ENCODE measurements around the gene MKI67.
"Not testable (repeated sequence)": the region's sequence is repeated elsewhere in the genome, so short reads cannot be mapped to it uniquely, and the experiment has no call there.

The MKI67 gene

GRCh38 chr10:128103229-128103714 is 23.0 kb downstream of the MKI67 start:
- no peak for DNase-seq (ENCODE audit: low read depth in 2 of 2)

- DNase-seq (ENCODE audit: low read depth in 2 of 2): no peak
Observed at GRCh38 chr10:128102480-128103228, 23.6 kb downstream of the MKI67 start.

GRCh38 chr10:128101901-128102300 is 24.3 kb downstream of the MKI67 start:
- no peak for DNase-seq (ENCODE audit: low read depth in 2 of 2)

GRCh38 chr10:128099901-128100300 is 26.3 kb downstream of the MKI67 start:
- no peak for DNase-seq (ENCODE audit: low read depth in 2 of 2)

- no peak for DNase-seq (ENCODE audit: low read depth in 2 of 2)
Observed at GRCh38 chr10:128098631-128099030, 27.6 kb downstream of the MKI67 start.

- DNase-seq (ENCODE audit: low read depth in 2 of 2): no peak
Observed at GRCh38 chr10:128097783-128098182, 28.4 kb downstream of the MKI67 start.

- DNase-seq (ENCODE audit: low read depth in 2 of 2): no peak
Observed at GRCh38 chr10:128096486-128097199, 29.6 kb downstream of the MKI67 start.

GRCh38 chr10:128095753-128096469 is 30.3 kb downstream of the MKI67 start:
- no peak for DNase-seq (ENCODE audit: low read depth in 2 of 2)

- peak in 1 of 2 donors; percentile 15 for DNase-seq (ENCODE audit: low read depth in 2 of 2)
Observed at GRCh38 chr10:128095027-128095752, 31.0 kb downstream of the MKI67 start.

GRCh38 chr10:128094596-128094995 is 31.6 kb downstream of the MKI67 start:
- not testable (repeated sequence) for DNase-seq (ENCODE audit: low read depth in 2 of 2)

- no peak for DNase-seq (ENCODE audit: low read depth in 2 of 2)
Observed at GRCh38 chr10:128092454-128092853, 33.8 kb downstream of the MKI67 start.

GRCh38 chr10:128091636-128092210 is 34.5 kb downstream of the MKI67 start:
- DNase-seq (ENCODE audit: low read depth in 2 of 2): no peak

GRCh38 chr10:128087884-128088709 is 38.1 kb downstream of the MKI67 start:
- DNase-seq (ENCODE audit: low read depth in 2 of 2): no peak

GRCh38 chr10:128087146-128087883 is 38.9 kb downstream of the MKI67 start:
- no peak for DNase-seq (ENCODE audit: low read depth in 2 of 2)

- DNase-seq (ENCODE audit: low read depth in 2 of 2): no peak
Observed at GRCh38 chr10:128086003-128086863, 40.0 kb downstream of the MKI67 start.

- DNase-seq (ENCODE audit: low read depth in 2 of 2): no peak
Observed at GRCh38 chr10:128084991-128085390, 41.2 kb downstream of the MKI67 start.

- no peak for DNase-seq (ENCODE audit: low read depth in 2 of 2)
Observed at GRCh38 chr10:128084364-128084763, 41.9 kb downstream of the MKI67 start.

- no peak for DNase-seq (ENCODE audit: low read depth in 2 of 2)
Observed at GRCh38 chr10:128083191-128083895, 42.9 kb downstream of the MKI67 start.
